ENCODE results near the gene ATF6B.

GRCh38 chr6:32127717-32128592, at the start of gene ATF6B:
- peak in 1 of 2 donors; percentile 79 for TF ChIP-seq POLR2A (IDR thresholded peaks at IDR 0.05)
- TF ChIP-seq CTCF (IDR thresholded peaks at IDR 0.05): peak in 1 of 5 experiments; percentile 11
